GM12872 (cell line): ENCODE results near the gene CLEC2A.

Experiments
- TF ChIP-seq, protein P1 (sequence below): IDR thresholded peaks from 3 replicates; pipeline ENCODE4 v1.5.1; 2011; ENCODE audit warnings: low read depth, mild to moderate bottlenecking, low read length, moderate library complexity; ENCODE audit not compliant: insufficient read depth

The CLEC2A gene

DNA sequence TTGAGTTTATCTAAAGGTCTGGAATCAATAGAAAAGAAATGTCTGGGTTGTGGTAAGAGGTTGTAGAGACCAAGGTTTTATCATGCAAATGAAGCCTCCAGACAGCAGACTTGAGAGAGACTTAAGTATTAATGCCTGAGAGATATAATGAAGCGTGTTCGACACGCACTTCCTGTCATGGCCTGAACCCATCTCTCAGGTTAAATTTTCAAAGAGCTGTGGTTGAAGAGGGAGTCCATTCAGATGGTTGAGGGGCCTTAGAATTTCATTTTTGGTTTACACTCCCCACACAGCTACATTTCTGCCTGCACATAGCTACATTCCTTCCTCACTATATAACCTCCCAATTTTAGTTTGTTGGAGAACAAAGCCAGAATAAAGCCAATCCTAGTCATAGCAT lies 28.9 kb upstream of the CLEC2A start:
- TF ChIP-seq, protein P1, sequence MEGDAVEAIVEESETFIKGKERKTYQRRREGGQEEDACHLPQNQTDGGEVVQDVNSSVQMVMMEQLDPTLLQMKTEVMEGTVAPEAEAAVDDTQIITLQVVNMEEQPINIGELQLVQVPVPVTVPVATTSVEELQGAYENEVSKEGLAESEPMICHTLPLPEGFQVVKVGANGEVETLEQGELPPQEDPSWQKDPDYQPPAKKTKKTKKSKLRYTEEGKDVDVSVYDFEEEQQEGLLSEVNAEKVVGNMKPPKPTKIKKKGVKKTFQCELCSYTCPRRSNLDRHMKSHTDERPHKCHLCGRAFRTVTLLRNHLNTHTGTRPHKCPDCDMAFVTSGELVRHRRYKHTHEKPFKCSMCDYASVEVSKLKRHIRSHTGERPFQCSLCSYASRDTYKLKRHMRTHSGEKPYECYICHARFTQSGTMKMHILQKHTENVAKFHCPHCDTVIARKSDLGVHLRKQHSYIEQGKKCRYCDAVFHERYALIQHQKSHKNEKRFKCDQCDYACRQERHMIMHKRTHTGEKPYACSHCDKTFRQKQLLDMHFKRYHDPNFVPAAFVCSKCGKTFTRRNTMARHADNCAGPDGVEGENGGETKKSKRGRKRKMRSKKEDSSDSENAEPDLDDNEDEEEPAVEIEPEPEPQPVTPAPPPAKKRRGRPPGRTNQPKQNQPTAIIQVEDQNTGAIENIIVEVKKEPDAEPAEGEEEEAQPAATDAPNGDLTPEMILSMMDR: no peak

DNA sequence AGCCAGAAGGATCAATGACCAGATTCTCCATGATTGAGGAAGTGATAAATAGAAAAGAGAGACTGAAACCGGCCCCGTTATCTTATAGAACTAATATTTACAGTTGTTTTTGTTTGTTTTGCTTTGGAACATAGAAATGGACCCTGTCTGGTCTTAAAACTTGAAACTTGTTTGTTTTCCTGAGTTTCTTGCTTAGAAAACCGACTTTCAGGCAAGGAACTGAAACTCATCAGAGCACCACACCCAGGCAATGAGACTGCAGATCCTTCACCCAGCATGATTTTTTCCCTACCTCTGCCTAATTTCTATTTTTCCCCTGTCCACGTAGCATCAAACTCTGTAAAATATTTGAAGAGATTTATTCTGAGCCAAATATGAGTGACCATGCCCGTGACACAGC lies 28.4 kb upstream of the CLEC2A start:
- TF ChIP-seq, protein P1: no peak

DNA sequence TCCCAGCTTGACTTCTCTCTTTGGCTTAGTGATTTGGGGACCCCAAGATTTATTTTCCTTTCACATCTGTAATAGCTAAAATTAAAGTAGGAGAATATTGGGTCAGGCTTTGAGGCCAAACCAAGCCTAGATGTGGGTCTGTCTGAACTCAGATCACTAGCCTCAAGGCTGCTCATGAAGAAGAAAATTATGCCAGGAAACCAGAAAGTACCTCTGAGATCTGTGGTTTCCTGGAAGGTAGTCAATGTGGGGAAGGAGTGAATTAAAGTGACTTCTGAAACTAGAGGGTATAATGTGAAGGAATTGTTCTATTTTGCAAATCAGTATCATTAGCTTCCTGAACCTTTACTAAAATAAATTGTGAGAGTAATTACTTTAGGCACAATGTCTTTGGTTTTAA lies 25.7 kb upstream of the CLEC2A start:
- TF ChIP-seq, protein P1: no peak

DNA sequence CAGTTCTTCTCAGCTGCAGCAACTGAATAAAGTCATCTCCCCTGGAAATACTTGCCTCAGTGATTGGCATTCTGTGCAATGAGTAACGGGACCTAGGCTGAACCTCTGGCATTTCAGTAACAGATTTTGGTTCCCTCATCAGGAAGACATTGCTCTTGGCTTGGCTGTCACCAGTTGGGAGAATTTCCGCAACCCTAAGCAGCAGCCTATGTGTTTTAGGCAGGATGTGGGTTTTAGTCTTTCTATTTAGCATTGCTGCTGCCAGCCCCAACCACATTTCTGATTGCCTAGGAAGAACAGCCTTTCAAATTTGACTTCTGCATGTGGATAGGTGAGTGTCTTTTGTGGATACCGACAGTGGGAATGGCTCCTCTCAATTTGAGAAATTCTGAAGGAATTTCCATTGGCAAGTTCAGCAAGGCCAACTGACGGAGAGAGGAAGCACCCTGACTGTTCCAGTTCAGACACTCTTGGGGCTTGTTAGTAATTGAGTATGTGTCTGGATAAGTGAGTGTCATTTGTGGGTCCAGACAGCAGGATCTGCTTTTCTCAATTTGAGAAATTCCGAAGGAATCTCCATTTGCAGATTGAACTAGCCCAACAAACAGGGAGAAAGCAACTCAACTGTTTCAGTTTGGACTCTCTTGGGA lies 19.0 kb upstream of the CLEC2A start:
- TF ChIP-seq, protein P1: no peak

DNA sequence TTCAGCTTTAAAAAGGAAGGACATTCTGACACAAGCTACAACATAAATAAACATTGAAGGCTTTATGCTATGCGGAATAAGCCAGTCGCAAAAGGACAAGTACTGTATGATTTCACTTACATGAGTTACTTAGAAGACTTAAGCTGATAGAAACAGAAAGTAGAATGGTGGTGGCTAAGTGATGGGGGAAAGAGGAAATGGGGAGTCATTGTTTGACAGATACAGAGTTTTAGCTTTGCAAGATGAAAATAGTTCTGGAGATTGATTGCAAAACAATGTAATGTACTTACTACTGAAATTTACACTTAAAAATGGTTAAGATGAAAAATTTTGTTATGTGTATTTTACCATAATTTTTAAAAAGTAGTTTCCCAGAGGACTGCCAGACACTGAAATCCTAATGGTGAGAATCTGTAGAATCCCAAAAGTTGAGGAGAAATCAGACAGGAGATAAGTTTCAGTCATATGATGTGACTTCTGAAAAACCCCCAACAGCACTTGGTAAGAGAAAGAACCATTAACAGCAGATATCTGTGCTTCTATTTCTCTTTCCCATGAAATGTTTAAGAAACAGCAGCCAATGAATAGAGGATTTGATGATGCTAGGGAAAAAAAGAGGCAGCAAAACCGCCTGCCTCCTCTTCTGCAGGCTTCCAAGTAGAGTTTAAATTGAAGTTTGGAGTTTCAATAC lies 16.6 kb upstream of the CLEC2A start:
- TF ChIP-seq, protein P1: no peak

DNA sequence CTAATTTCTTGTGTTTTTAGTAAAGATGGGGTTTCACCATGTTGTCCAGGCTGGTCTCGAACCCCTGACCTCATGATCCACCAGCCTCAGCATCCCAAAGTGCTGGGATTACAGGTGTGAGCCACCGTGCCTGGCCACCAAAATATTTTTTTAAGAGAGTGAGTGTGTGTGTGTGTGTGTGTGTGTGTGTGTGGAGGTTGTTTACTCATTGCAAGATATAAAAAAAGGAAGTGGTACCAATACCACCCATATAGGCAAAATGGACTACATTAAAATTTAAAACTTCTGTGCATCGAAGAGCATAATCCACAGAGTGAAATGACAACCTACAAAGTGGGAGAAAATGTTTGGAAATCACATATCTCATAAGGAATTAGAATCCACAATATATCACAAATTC lies 15.5 kb upstream of the CLEC2A start:
- TF ChIP-seq, protein P1: no peak

DNA sequence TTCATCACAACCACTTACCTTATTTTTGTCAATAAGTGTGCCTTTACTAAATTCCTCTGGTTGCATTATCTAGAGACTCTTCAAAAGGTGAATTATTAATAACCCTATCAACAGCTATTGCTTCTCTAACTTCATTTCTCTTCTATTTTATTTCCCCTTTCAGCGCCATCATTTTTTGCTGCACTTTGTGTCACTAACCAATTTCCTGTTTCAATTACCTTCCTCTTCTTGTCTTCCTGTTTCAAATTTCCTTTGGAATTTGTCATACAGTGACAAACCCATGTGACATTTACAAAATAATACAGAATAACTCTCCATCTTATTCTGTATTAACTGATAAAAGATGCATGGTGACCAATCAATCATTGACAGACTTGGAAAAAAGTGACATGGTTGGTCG lies 12.2 kb upstream of the CLEC2A start:
- TF ChIP-seq, protein P1: no peak
